IMR-90 (cell line): Measurements from ENCODE around the gene LTO1. TPM values are rescaled to one million over a fixed set of nuclear protein-coding genes. Genes with fewer than 3 reads are reported as not detected.

ENCODE experiments used
- ATAC-seq: fragments of 200-7000 bp; cut with Tn5 transposase; 2 replicates; pipeline ENCODE4 v1.9.1; 2020; ENCODE audit warnings: low read depth, mild to moderate bottlenecking, moderate library complexity
- BruUV-seq: library from RNA; stranded (reverse); fragments of 400-500 nt; replicated peaks from 2 replicates; lab custom pipeline; 2021; lab: Mats Ljungman, UMichigan
- CTCF ChIA-PET: fragments of 300-600 bp; formaldehyde crosslinking; extraction: SDS; loops from one replicate; lab custom pipeline; 2021; ENCODE audit warnings: antibody characterized with exemption; lab: Yijun Ruan, JAX
- POLR2A ChIA-PET: fragments of 300-600 bp; sonication (Branson Sonifier 250); formaldehyde crosslinking; loops from one replicate; lab custom pipeline; 2022; ENCODE audit warnings: antibody characterized with exemption; ENCODE audit not compliant: unreplicated experiment; lab: Charles Lee
- DNase-seq: peaks from one replicate; pipeline ENCODE4 v3.0.0; 2013
- H2AFZ ChIP-seq: replicated peaks from 2 replicates; pipeline ENCODE3; 2013; ENCODE audit warnings: low read length, mild to moderate bottlenecking; ENCODE audit not compliant: poor library complexity
- H2AK5ac ChIP-seq: 2 replicates; pipeline ENCODE4 v1.6.1; 2013; ENCODE audit warnings: low read depth, low read length, inconsistent platforms
- H2AK9ac ChIP-seq: replicated peaks from 2 replicates; pipeline ENCODE3; 2013; ENCODE audit warnings: mild to moderate bottlenecking, low read depth, low read length, moderate library complexity; ENCODE audit not compliant: poor library complexity
- H2BK120ac ChIP-seq: 2 replicates; pipeline ENCODE4 v1.6.1; 2013; ENCODE audit warnings: low read depth, low read length, inconsistent platforms
- H2BK15ac ChIP-seq: 3 replicates; pipeline ENCODE4 v1.6.1; 2013; ENCODE audit warnings: low read depth, low read length, inconsistent platforms
- H2BK20ac ChIP-seq: 2 replicates; pipeline ENCODE4 v1.6.1; 2013; ENCODE audit warnings: low read depth, mild to moderate bottlenecking, inconsistent platforms, low read length, moderate library complexity
- H2BK5ac ChIP-seq: 2 replicates; pipeline ENCODE4 v1.6.1; 2013; ENCODE audit warnings: mild to moderate bottlenecking, low read depth, low read length, inconsistent platforms; ENCODE audit not compliant: poor library complexity, severe bottlenecking
- H3K14ac ChIP-seq: replicated peaks from 2 replicates; pipeline ENCODE4 v1.6.1; 2013; ENCODE audit warnings: low read depth, low read length, inconsistent platforms
- H3K18ac ChIP-seq: 2 replicates; pipeline ENCODE4 v1.6.1; 2013; ENCODE audit warnings: low read depth, low read length, control low read depth
- H3K23ac ChIP-seq: 2 replicates; pipeline ENCODE4 v1.6.1; 2013; ENCODE audit warnings: low read depth, low read length, inconsistent platforms
- H3K27ac ChIP-seq: 2 replicates; pipeline ENCODE4 v1.5.1; 2013; ENCODE audit warnings: mild to moderate bottlenecking, control low read depth, low read length; ENCODE audit not compliant: insufficient read depth
- H3K27me3 ChIP-seq: 2 replicates; pipeline ENCODE4 v1.6.1; 2013; ENCODE audit warnings: low read length; ENCODE audit not compliant: control insufficient read depth, insufficient read depth
- H3K36me3 ChIP-seq: 2 replicates; pipeline ENCODE4 v1.6.1; 2013; ENCODE audit warnings: low read length, mixed read lengths; ENCODE audit not compliant: control insufficient read depth, insufficient read depth
- H3K4ac ChIP-seq: 2 replicates; pipeline ENCODE4 v1.6.1; 2013; ENCODE audit warnings: low read depth, low read length, inconsistent platforms
- H3K4me1 ChIP-seq: 2 replicates; pipeline ENCODE4 v1.6.1; 2013; ENCODE audit warnings: low read length, mixed read lengths; ENCODE audit not compliant: control insufficient read depth, insufficient read depth
- H3K4me2 ChIP-seq: 2 replicates; pipeline ENCODE4 v1.6.1; 2013; ENCODE audit warnings: low read depth, mild to moderate bottlenecking, control low read depth, low read length, moderate library complexity
- H3K4me3 ChIP-seq: 2 replicates; pipeline ENCODE4 v1.5.1; 2013; ENCODE audit warnings: low read depth, mild to moderate bottlenecking, control low read depth, low read length, moderate library complexity; ENCODE audit not compliant: insufficient read depth
- H3K56ac ChIP-seq: 2 replicates; pipeline ENCODE4 v1.6.1; 2013; ENCODE audit warnings: low read length, inconsistent platforms; ENCODE audit not compliant: insufficient read depth; ENCODE audit errors: extremely low read depth
- H3K79me1 ChIP-seq, 2 experiments: 2 replicates each; pipeline ENCODE4 v1.6.1; 2013; ENCODE audit warnings: low read length in 2 of 2, inconsistent platforms in 1 of 2, low read depth in 1 of 2
- H3K9ac ChIP-seq: 2 replicates; pipeline ENCODE4 v1.6.1; 2013; ENCODE audit warnings: low read depth, low read length, control low read depth
- H3K9me1 ChIP-seq: 2 replicates; pipeline ENCODE4 v1.6.1; 2013; ENCODE audit warnings: low read length, inconsistent platforms; ENCODE audit not compliant: insufficient read depth
- H3K9me3 ChIP-seq: 2 replicates; pipeline ENCODE4 v1.6.1; 2013; ENCODE audit warnings: low read length; ENCODE audit not compliant: control insufficient read depth, insufficient read depth
- H4K20me1 ChIP-seq: 2 replicates; pipeline ENCODE4 v1.6.1; 2013; ENCODE audit warnings: low read length, inconsistent platforms; ENCODE audit not compliant: insufficient read depth
- H4K5ac ChIP-seq: 2 replicates; pipeline ENCODE4 v1.6.1; 2013; ENCODE audit warnings: mild to moderate bottlenecking, low read depth, low read length, control low read depth
- H4K8ac ChIP-seq, 2 experiments: 2 replicates each; pipeline ENCODE4 v1.6.1; 2013; ENCODE audit warnings: low read depth in 2 of 2, low read length in 2 of 2, control low read depth in 1 of 2, inconsistent platforms in 1 of 2
- H4K91ac ChIP-seq: 2 replicates; pipeline ENCODE4 v1.6.1; 2013; ENCODE audit warnings: low read depth, low read length, inconsistent platforms; ENCODE audit not compliant: insufficient read depth
- BHLHE40 ChIP-seq: fragments of 150-350 bp; IDR thresholded peaks from 2 replicates; pipeline ENCODE4 v1.6.1; 2016; ENCODE audit warnings: mild to moderate bottlenecking, low read depth, low read length
- CEBPB ChIP-seq: IDR thresholded peaks from 2 replicates; pipeline ENCODE4 v1.6.1; 2012; ENCODE audit warnings: low read depth, low read length, improper control_type of control experiment
- ELK1 ChIP-seq: fragments of 150-350 bp; IDR thresholded peaks from 2 replicates; pipeline ENCODE4 v1.6.1; 2016; ENCODE audit warnings: low read depth, mild to moderate bottlenecking, low read length, moderate library complexity, borderline replicate concordance
- FOS ChIP-seq: fragments of 150-350 bp; IDR thresholded peaks from 2 replicates; pipeline ENCODE4 v1.6.1; 2016; ENCODE audit warnings: low read depth, low read length
- MAFK ChIP-seq: IDR thresholded peaks from 2 replicates; pipeline ENCODE4 v1.6.1; 2012; ENCODE audit warnings: low read depth, low read length, improper control_type of control experiment
- MAZ ChIP-seq: IDR thresholded peaks from 2 replicates; pipeline ENCODE4 v1.6.1; 2012; ENCODE audit warnings: low read depth, mild to moderate bottlenecking, low read length, improper control_type of control experiment, moderate library complexity, borderline replicate concordance
- NFE2L2 ChIP-seq: fragments of 150-350 bp; IDR thresholded peaks from 2 replicates; pipeline ENCODE4 v1.6.1; 2016; ENCODE audit warnings: low read depth, mild to moderate bottlenecking, low read length
- POLR2A ChIP-seq: IDR thresholded peaks from 2 replicates; pipeline ENCODE4 v1.6.1; 2012; ENCODE audit warnings: mild to moderate bottlenecking, low read depth, low read length
- RAD21 ChIP-seq: IDR thresholded peaks from 2 replicates; pipeline ENCODE4 v1.6.1; 2012; ENCODE audit warnings: low read length, improper control_type of control experiment
- RFX5 ChIP-seq: IDR thresholded peaks from 2 replicates; pipeline ENCODE4 v1.8.0; 2012; ENCODE audit warnings: low read depth, mild to moderate bottlenecking, low read length, moderate library complexity
- SMC3 ChIP-seq: fragments of 150-350 bp; IDR thresholded peaks from 2 replicates; pipeline ENCODE4 v1.6.1; 2016; ENCODE audit warnings: low read depth, mild to moderate bottlenecking, antibody characterized with exemption, low read length, moderate library complexity
- WGBS, 2 experiments: methylation state at CpG; one replicate each; pipeline versions ENCODE4 v1.1.5 to v1.1.7; 2013; ENCODE audit warnings: missing lambda C conversion rate in 2 of 2; ENCODE audit not compliant: insufficient read length in 1 of 2; ENCODE audit errors: extremely low coverage in 2 of 2; 5-methylcytosine and 5-hydroxymethylcytosine counted together
- dilution Hi-C: fragments of 300-500 bp; cut with HindIII; formaldehyde crosslinking; loops from one replicate; pipeline ENCODE4 v1.14.3; 2018; ENCODE audit warnings: low sequenced_read_pairs; ENCODE audit not compliant: unreplicated experiment
- in situ Hi-C: fragments of 300-500 bp; cut with MboI; formaldehyde crosslinking; loops from 3 replicates; pipeline ENCODE4 v1.14.3; 2019; ENCODE audit warnings: low sequenced_read_pairs, inconsistent platforms, mixed read lengths
- intact Hi-C: fragments of 100-400 bp; cut with micrococcal nuclease; formaldehyde crosslinking; loops from 2 replicates; pipeline ENCODE4 v1.10.0; 2022
- polyA plus RNA-seq, 3 experiments: library from polyadenylated mRNA; depleted of rRNA; stranded (reverse); fragments of >200 nt; gene quantifications; 2 replicates each; pipeline ENCODE4 v1.2.3, GENCODE V29; 2012; ENCODE audit warnings: low replicate concordance in 1 of 3
- total RNA-seq: library from RNA; depleted of rRNA; stranded (reverse); fragments of >200 nt; gene quantifications from 2 replicates; pipeline ENCODE4 v1.2.3, GENCODE V29; 2012
- TF ChIP-seq, protein P1 (sequence below): fragments of 150-350 bp; IDR thresholded peaks from 2 replicates; pipeline ENCODE4 v1.6.1; 2017; ENCODE audit warnings: mild to moderate bottlenecking, antibody characterized with exemption, low read length, low read depth

LTO1 gene
- total and polyA plus RNA-seq, 2 of the 4 experiments (the other 2 are of a cell fraction), result 8.2 to 23.5 TPM

DNA sequence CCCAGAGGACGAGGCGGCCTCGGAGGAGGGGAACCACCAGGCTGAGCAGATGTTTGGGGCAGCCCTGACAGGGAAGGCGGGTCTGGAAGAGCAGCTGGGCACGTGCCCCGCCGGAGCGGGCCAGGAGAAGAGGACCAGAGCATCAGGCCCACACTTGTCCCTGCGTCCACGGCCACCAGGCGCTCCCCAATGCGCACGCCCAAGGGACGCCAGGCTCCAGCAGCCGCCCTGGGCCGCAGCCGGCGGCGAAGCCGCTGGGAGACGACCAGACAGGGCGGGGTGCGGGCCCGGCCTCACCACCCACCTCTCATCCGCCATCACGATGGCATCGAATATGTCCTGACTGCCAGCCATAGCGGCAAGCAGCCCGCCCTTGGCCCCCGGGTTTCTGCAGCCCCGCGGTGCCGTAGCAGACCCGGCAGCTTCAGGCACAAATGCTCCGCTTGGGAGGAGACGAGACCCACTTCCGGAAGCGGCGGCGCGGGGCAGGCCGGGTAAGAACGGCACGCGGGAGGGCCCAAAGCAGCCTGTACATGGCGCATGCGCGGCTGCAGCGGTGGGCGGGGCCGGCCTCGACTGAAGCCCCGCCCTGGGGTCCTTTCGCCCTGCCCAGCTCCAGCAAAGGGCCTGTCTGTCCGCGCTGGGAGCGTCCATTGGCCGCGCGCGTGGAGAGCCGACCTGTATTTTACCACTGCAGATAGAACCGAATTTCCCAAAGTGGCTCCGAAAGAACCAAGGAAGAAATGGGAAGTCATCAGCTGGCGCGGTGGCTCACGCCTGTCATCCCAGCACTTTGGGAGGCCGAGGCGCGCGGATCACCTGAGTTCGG, at the start of gene LTO1 (continued):
- TF ChIP-seq MAFK (no peak), SMC3 (no peak), FOS (no peak)
- TF ChIP-seq, protein P1, sequence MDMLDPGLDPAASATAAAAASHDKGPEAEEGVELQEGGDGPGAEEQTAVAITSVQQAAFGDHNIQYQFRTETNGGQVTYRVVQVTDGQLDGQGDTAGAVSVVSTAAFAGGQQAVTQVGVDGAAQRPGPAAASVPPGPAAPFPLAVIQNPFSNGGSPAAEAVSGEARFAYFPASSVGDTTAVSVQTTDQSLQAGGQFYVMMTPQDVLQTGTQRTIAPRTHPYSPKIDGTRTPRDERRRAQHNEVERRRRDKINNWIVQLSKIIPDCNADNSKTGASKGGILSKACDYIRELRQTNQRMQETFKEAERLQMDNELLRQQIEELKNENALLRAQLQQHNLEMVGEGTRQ, result peak; percentile 63; the same call in 1 of the 2 replicates

DNA sequence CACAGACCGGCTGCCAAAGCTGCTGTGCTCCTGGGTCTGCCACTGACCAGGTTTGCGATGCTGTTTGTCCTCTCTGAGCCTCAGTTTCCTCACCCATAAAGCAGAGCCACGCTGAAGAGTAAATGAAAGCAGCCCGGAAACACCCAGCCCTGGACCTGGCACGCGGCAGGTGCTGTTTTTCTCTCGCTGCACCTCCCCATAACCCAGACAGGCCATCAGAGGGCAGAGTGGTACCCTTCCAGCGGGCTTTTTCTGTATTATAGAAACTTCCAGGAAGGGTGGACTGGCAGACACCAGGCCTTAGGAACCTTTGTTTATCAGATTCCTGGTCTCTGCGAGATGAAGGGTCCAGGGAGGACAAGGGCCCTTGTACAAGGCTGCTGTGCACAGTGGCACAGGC, 46.6 kb upstream of the LTO1 start:
- H4K20me1 ChIP-seq, result no peaks in the 10 kb centered on the region
- peaks cover 65% of the 10 kb centered on the region for H3K27me3 ChIP-seq
- ATAC-seq (0 out of 2 replicates have a peak, but pooled peaks have one; percentile 40), DNase-seq (no peak)
- no peak overlapping the region for H3K23ac ChIP-seq
- no TSS peak for BruUV-seq
- no peak overlapping the region for H2AFZ ChIP-seq
- no peaks in the 10 kb centered on the region for H3K9me1 ChIP-seq
- H3K18ac ChIP-seq, result no peak overlapping the region
- H3K14ac ChIP-seq, result no peak overlapping the region
- no peaks in the 10 kb centered on the region for H3K79me1 ChIP-seq
- H2BK5ac ChIP-seq, result no peak overlapping the region
- H3K4ac ChIP-seq, result no peak overlapping the region
- POLR2A ChIA-PET, result no interaction called here
- 33% methylated on average over 1 of the region's 9 CpGs; no CpG with 5 or more reads in 1 of the 2 experiments for WGBS, 2 experiments
- no peak overlapping the region for H3K56ac ChIP-seq
- intact Hi-C loops, result no loop called here
- no peak overlapping the region for H2BK120ac ChIP-seq
- no peak overlapping the region for H4K8ac ChIP-seq
- H2AK5ac ChIP-seq, result no peak overlapping the region
- no peak overlapping the region for H4K5ac ChIP-seq
- H3K9ac ChIP-seq, result no peak overlapping the region
- H3K4me2 ChIP-seq, result no peak overlapping the region
- CTCF ChIA-PET, result no interaction called here
- H3K9me3 ChIP-seq, result no peaks in the 10 kb centered on the region
- no peaks in the 10 kb centered on the region; the same call in 1 of the 2 replicates for H3K4me1 ChIP-seq
- H2BK20ac ChIP-seq, result no peak overlapping the region
- no peak overlapping the region for H2AK9ac ChIP-seq
- dilution Hi-C loops, result no loop called here
- H3K27ac ChIP-seq, result no peak overlapping the region
- in situ Hi-C loops, result no loop called here
- no peak overlapping the region for H3K4me3 ChIP-seq
- no peaks in the 10 kb centered on the region for H3K36me3 ChIP-seq
- H4K91ac ChIP-seq, result no peak overlapping the region
- H2BK15ac ChIP-seq, result no peak overlapping the region
- no peak for TF ChIP-seq NFE2L2
- TF ChIP-seq CEBPB, result no peak
- TF ChIP-seq RAD21, result peak; percentile 51
- no peak for TF ChIP-seq BHLHE40
- no peak for TF ChIP-seq RFX5
- peak; percentile 27; the same call in 1 of the 2 replicates for TF ChIP-seq SMC3
- TF ChIP-seq ELK1, result no peak
- no peak for TF ChIP-seq POLR2A
- TF ChIP-seq, protein P1, result no peak
- no peak for TF ChIP-seq MAZ
